ENCODE data around the gene MTHFD1L. TPM values are rescaled to one million over a fixed set of nuclear protein-coding genes. Genes with fewer than 3 reads are reported as not detected.
"Not testable (repeated sequence)": the region's sequence is repeated elsewhere in the genome, so short reads cannot be mapped to it uniquely, and the experiment has no call there.

The MTHFD1L gene
- total RNA-seq, 2 experiments from 2014 or later = 103 to 129 TPM

GRCh38 chr6:151034825-151035781 lies 169.6 kb downstream of the MTHFD1L start:
- Mint-ChIP-seq H3K36me3 (ENCODE audit: low read depth) (peaks cover 62% of the 10 kb centered on the region), H3K4me1 (peaks cover 15% of the 10 kb centered on the region), H3K9me3 (ENCODE audit: low read depth) (no peaks in the 10 kb centered on the region), H3K4me3 (no peak overlapping the region), H3K27me3 (no peaks in the 10 kb centered on the region), H3K27ac (no peak overlapping the region)
- ChIA-PET CTCF (no interaction called here), POLR2A (no interaction called here)
- no peak for DNase-seq
- ATAC-seq = no peak
- intact Hi-C loops (cut with DNase I, micrococcal nuclease) = no loop called here

- peaks cover 59% of the 10 kb centered on the region for H3K36me3 Mint-ChIP-seq (ENCODE audit: low read depth)
- H3K4me3 Mint-ChIP-seq; H3K27me3 Mint-ChIP-seq; intact Hi-C loops (cut with DNase I, micrococcal nuclease); ATAC-seq; DNase-seq; POLR2A ChIA-PET; CTCF ChIA-PET; H3K9me3 Mint-ChIP-seq (ENCODE audit: low read depth): not testable (repeated sequence)
- peak overlapping the region; percentile 53 for H3K27ac Mint-ChIP-seq
- peaks cover 15% of the 10 kb centered on the region for H3K4me1 Mint-ChIP-seq
These were observed 170.8 kb downstream of the MTHFD1L start for GRCh38 chr6:151036211-151036721.

- ATAC-seq (no peak), DNase-seq (peak; percentile 59)
- H3K9me3 Mint-ChIP-seq (ENCODE audit: low read depth) = no peaks in the 10 kb centered on the region
- no peaks in the 10 kb centered on the region for H3K27me3 Mint-ChIP-seq
- ChIA-PET CTCF (interaction anchor here (1.0 kb wide), 1 partner anchor 16 kb away, joined by 3 read pairs; no protein-coding TSS in a partner anchor), POLR2A (no interaction called here)
- H3K36me3 Mint-ChIP-seq (ENCODE audit: low read depth) = peaks cover 54% of the 10 kb centered on the region
- H3K4me1 Mint-ChIP-seq = peaks cover 15% of the 10 kb centered on the region
- peak overlapping the region; percentile 63 for H3K27ac Mint-ChIP-seq
- intact Hi-C loops (cut with DNase I, micrococcal nuclease) = no loop called here
- no peak overlapping the region for H3K4me3 Mint-ChIP-seq
These were observed 171.6 kb downstream of the MTHFD1L start for GRCh38 chr6:151036869-151037680.

- no peak overlapping the region for H3K4me3 Mint-ChIP-seq
- peaks cover 52% of the 10 kb centered on the region for H3K36me3 Mint-ChIP-seq (ENCODE audit: low read depth)
- H3K27me3 Mint-ChIP-seq = no peaks in the 10 kb centered on the region
- POLR2A ChIA-PET = no interaction called here
- H3K4me1 Mint-ChIP-seq = peaks cover 15% of the 10 kb centered on the region
- intact Hi-C loops (cut with DNase I, micrococcal nuclease) = no loop called here
- no peak overlapping the region for H3K27ac Mint-ChIP-seq
- ATAC-seq = no peak
- no peak for DNase-seq
- CTCF ChIA-PET = interaction anchor here (0.6 to 1.5 kb wide), 3 partner anchors 24 to 285 kb away, joined by 3 to 4 read pairs (median 3); no protein-coding TSS in a partner anchor
- H3K9me3 Mint-ChIP-seq (ENCODE audit: low read depth) = no peaks in the 10 kb centered on the region
These were observed 173.1 kb downstream of the MTHFD1L start for GRCh38 chr6:151038616-151039015.

GRCh38 chr6:151040888-151041521 lies 175.5 kb downstream of the MTHFD1L start:
- H3K27ac Mint-ChIP-seq; H3K9me3 Mint-ChIP-seq (ENCODE audit: low read depth); intact Hi-C loops (cut with DNase I, micrococcal nuclease); POLR2A ChIA-PET; H3K27me3 Mint-ChIP-seq; ATAC-seq; H3K4me3 Mint-ChIP-seq; DNase-seq: not testable (repeated sequence)
- Mint-ChIP-seq H3K36me3 (ENCODE audit: low read depth) (peaks cover 53% of the 10 kb centered on the region), H3K4me1 (peaks cover 15% of the 10 kb centered on the region)
- CTCF ChIA-PET = interaction anchor here (1.7 kb wide), 1 partner anchor 283 kb away, joined by 5 read pairs; no protein-coding TSS in a partner anchor

- Mint-ChIP-seq H3K9me3 (ENCODE audit: low read depth) (peaks cover 3% of the 10 kb centered on the region), H3K4me3 (no peak overlapping the region), H3K36me3 (ENCODE audit: low read depth) (peaks cover 54% of the 10 kb centered on the region), H3K27ac (no peak overlapping the region), H3K4me1 (peaks cover 9% of the 10 kb centered on the region), H3K27me3 (no peaks in the 10 kb centered on the region)
- CTCF ChIA-PET = interaction anchor here (0.7 to 1.7 kb wide), 2 partner anchors 283 to 293 kb away, joined by 3 to 5 read pairs; no protein-coding TSS in a partner anchor
- intact Hi-C loops (cut with DNase I, micrococcal nuclease) = no loop called here
- ATAC-seq = no peak
- POLR2A ChIA-PET = no interaction called here
- no peak for DNase-seq
These were observed 176.2 kb downstream of the MTHFD1L start for GRCh38 chr6:151041686-151042085.

- H3K36me3 Mint-ChIP-seq (ENCODE audit: low read depth) = peaks cover 54% of the 10 kb centered on the region
- DNase-seq; H3K4me1 Mint-ChIP-seq; H3K9me3 Mint-ChIP-seq (ENCODE audit: low read depth); H3K27ac Mint-ChIP-seq; intact Hi-C loops (cut with DNase I, micrococcal nuclease); ATAC-seq; POLR2A ChIA-PET; H3K27me3 Mint-ChIP-seq; H3K4me3 Mint-ChIP-seq; CTCF ChIA-PET: not testable (repeated sequence)
These were observed 177.4 kb downstream of the MTHFD1L start for GRCh38 chr6:151042911-151043330.

GRCh38 chr6:151043944-151044343 lies 178.4 kb downstream of the MTHFD1L start:
- H3K36me3 Mint-ChIP-seq (ENCODE audit: low read depth) = peaks cover 53% of the 10 kb centered on the region
- CTCF ChIA-PET = no interaction called here
- H3K4me1 Mint-ChIP-seq = no peaks in the 10 kb centered on the region
- intact Hi-C loops (cut with DNase I, micrococcal nuclease) = no loop called here
- POLR2A ChIA-PET = no interaction called here
- H3K9me3 Mint-ChIP-seq (ENCODE audit: low read depth) = peaks cover 11% of the 10 kb centered on the region
- no peak overlapping the region for H3K27ac Mint-ChIP-seq
- no peak overlapping the region for H3K4me3 Mint-ChIP-seq
- ATAC-seq (no peak), DNase-seq (no peak)
- no peaks in the 10 kb centered on the region for H3K27me3 Mint-ChIP-seq

GRCh38 chr6:151044465-151045441 lies 179.3 kb downstream of the MTHFD1L start:
- H3K36me3 Mint-ChIP-seq (ENCODE audit: low read depth) = peaks cover 52% of the 10 kb centered on the region
- H3K27me3 Mint-ChIP-seq = no peaks in the 10 kb centered on the region
- no peak overlapping the region for H3K4me3 Mint-ChIP-seq
- ChIA-PET CTCF (no interaction called here), POLR2A (no interaction called here)
- intact Hi-C loops (cut with DNase I, micrococcal nuclease) = no loop called here
- H3K9me3 Mint-ChIP-seq (ENCODE audit: low read depth) = peaks cover 11% of the 10 kb centered on the region
- no peak overlapping the region for H3K27ac Mint-ChIP-seq
- ATAC-seq (no peak), DNase-seq (no peak)
- no peaks in the 10 kb centered on the region for H3K4me1 Mint-ChIP-seq

- ATAC-seq; DNase-seq; H3K27me3 Mint-ChIP-seq; H3K4me3 Mint-ChIP-seq; CTCF ChIA-PET; POLR2A ChIA-PET; intact Hi-C loops (cut with DNase I, micrococcal nuclease); H3K4me1 Mint-ChIP-seq; H3K27ac Mint-ChIP-seq: not testable (repeated sequence)
- peaks cover 11% of the 10 kb centered on the region for H3K9me3 Mint-ChIP-seq (ENCODE audit: low read depth)
- H3K36me3 Mint-ChIP-seq (ENCODE audit: low read depth) = peaks cover 58% of the 10 kb centered on the region
These were observed 180.2 kb downstream of the MTHFD1L start for GRCh38 chr6:151045511-151046222.
